ENCODE results near the gene KEAP1.
"Not testable (repeated sequence)": the region's sequence is repeated elsewhere in the genome, so short reads cannot be mapped to it uniquely, and the experiment has no call there.

GRCh38 chr19:10539016-10539415 is 35.9 kb upstream of the KEAP1 start:
- not testable (repeated sequence) for TF ChIP-seq TAF1 (IDR thresholded peaks at IDR 0.05; ENCODE audit: borderline replicate concordance, low read depth, low read length); POLR2AphosphoS5 (IDR thresholded peaks at IDR 0.05; ENCODE audit: low read depth, low read length); POLR2A (IDR thresholded peaks at IDR 0.05; ENCODE audit: low read depth, low read length)
